ENCODE data around the gene ADAM19. TPM values are rescaled to one million over a fixed set of nuclear protein-coding genes. Genes with fewer than 3 reads are reported as not detected.

Gene ADAM19, protein sequence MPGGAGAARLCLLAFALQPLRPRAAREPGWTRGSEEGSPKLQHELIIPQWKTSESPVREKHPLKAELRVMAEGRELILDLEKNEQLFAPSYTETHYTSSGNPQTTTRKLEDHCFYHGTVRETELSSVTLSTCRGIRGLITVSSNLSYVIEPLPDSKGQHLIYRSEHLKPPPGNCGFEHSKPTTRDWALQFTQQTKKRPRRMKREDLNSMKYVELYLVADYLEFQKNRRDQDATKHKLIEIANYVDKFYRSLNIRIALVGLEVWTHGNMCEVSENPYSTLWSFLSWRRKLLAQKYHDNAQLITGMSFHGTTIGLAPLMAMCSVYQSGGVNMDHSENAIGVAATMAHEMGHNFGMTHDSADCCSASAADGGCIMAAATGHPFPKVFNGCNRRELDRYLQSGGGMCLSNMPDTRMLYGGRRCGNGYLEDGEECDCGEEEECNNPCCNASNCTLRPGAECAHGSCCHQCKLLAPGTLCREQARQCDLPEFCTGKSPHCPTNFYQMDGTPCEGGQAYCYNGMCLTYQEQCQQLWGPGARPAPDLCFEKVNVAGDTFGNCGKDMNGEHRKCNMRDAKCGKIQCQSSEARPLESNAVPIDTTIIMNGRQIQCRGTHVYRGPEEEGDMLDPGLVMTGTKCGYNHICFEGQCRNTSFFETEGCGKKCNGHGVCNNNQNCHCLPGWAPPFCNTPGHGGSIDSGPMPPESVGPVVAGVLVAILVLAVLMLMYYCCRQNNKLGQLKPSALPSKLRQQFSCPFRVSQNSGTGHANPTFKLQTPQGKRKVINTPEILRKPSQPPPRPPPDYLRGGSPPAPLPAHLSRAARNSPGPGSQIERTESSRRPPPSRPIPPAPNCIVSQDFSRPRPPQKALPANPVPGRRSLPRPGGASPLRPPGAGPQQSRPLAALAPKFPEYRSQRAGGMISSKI
- 100 to 1,000 TPM; 104 to 106 TPM for total RNA-seq

DNA sequence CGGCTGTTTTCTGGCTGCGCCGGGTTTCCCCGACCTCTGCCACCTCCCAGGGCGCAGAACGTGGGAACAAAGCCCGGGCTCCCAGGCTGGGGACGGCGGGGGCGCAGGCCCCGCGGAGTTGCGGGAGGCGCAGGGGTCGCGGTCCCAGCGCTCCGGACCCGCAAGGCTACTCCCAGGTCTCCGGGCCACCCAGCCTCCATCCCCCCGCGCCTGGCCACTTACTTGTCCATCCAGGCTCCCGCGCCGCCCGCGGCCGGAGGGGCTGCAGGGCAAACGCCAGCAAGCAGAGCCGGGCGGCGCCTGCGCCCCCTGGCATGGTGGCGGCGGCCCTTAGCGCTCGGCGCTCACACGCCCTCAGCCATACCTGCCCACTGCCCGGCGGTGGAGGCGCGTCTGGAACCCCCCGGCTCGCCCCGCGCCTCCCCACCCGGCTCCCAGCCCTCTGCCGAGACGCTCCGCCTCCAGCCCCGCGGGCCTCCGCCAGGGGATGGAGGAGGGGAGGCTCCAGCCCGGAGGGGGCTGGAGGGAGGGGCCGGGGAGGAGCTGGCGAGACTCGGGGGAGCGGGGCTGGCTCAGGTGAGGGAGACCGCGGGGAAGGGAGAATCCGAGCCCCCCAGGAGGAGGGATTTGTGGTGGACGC, at the start of gene ADAM19:
Gene ADAM19, minus strand, starts transcription at position 395 of the 640 bp plus-strand sequence. Its CDS starts 79 bp downstream, at position 316.

DNA sequence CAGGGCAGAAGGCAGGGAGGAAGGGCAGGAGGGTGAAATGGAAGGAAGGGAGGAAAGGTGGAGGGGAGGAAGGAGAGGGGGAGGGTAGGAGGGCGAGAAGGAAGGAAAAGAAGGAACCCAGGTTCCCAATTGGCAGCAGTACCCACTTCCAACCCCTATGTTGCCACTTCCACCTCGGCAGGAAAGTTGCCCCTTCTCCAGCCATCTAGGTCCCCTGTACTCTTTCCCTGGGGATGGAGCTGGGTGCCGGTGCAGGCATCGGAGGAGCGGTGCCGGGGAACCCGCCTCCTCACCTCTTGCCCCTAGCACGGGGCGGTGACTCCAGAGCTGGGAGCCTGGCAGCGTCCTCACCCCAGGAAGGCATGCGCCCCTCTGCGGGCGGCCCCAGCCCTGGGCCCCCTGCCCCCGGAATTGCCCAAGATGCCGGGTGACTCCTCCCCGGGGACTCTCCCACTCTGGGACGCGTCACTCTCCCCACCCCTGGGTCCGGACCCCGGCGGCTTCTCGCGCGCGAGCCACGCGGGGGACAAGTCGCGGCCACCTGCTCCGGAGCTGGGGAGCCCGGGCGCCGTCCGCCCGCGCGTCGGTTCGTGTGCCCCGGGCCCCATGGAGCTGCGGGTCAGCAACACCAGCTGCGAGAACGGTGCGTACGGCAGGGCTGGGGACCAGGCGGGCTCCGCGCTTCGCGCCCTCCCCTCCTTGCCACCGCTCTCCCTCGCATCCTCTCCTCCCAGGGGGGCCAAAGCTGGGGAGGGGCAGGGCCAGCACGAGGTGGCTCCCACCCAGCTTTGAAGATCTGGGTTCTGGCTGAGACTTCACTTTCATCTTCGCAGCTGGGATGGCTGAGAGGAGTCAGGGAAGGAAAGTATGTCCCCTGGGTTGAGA, 115.6 kb downstream of the ADAM19 start, which contains the start of gene NIPAL4:
Gene NIPAL4, plus strand, starts transcription at position 499 of the 885 bp plus-strand sequence. Its CDS starts 108 bp downstream, at position 607.

Other genes with a start within 250 kb of the ADAM19 start
- gene NIPAL4, start 115.6 kb downstream of the ADAM19 start, total RNA-seq: under 1 TPM; 0.30 to 0.46 TPM
- gene SOX30, start 76.7 kb upstream of the ADAM19 start, total RNA-seq: under 1 TPM in 1 of 2 experiments, not detected in 1; 0.12 TPM
- gene C5orf52, start 95.8 kb upstream of the ADAM19 start, total RNA-seq: not detected
- 10 to 100 TPM; 12.0 to 15.4 TPM for gene THG1L, start 155.6 kb upstream of the ADAM19 start, total RNA-seq
- 1 to 10 TPM; 4.2 TPM for gene LSM11, start 167.9 kb upstream of the ADAM19 start, total RNA-seq